Heart left ventricle (tissue), 16 donors: ENCODE measurements around the gene FOXRED2. TPM values are rescaled to one million over a fixed set of nuclear protein-coding genes. Genes with fewer than 3 reads are reported as not detected.
A peak's percentile ranks its signal among the peaks of the same experiment; 100 is the strongest.
"Not testable (repeated sequence)": the region's sequence is repeated elsewhere in the genome, so short reads cannot be mapped to it uniquely, and the experiment has no call there.

ENCODE experiments used
- ATAC-seq, 4 donors: fragments of 200-7000 bp; cut with Tn5 transposase; one replicate each; pipeline ENCODE4 v1.9.1; 2020 to 2022; ENCODE audit warnings: moderate library complexity in 4 of 4, mild to moderate bottlenecking in 3 of 4, moderate number of reproducible peaks in 1 of 4
- DNase-seq, 5 donors: peaks; one replicate each; pipeline ENCODE4 v3.0.0-alpha.2; 2020
- H3K27ac ChIP-seq, 12 donors: fragments of 200-600 bp; sonication (generic) in 4 of 12; one replicate each; pipeline versions ENCODE4 v1.5.0 to v1.8.0; 2016 to 2022; ENCODE audit warnings: mild to moderate bottlenecking in 2 of 12
- H3K27me3 ChIP-seq, 9 donors: fragments of 200-600 bp; sonication (generic) in 2 of 9; one replicate each; pipeline versions ENCODE4 v1.5.1 to v1.8.0; 2016 to 2022; ENCODE audit warnings: mild to moderate bottlenecking in 3 of 9
- H3K36me3 ChIP-seq, 9 donors: fragments of 200-600 bp; sonication (generic) in 2 of 9; one replicate each; pipeline versions ENCODE4 v1.5.0 to v1.8.0; 2018 to 2022; ENCODE audit warnings: mild to moderate bottlenecking in 2 of 9
- H3K4me1 ChIP-seq, 12 donors: fragments of 200-600 bp; sonication (generic) in 4 of 12; one replicate each; pipeline versions ENCODE4 v1.5.0 to v1.8.0; 2016 to 2022; ENCODE audit warnings: mild to moderate bottlenecking in 3 of 12
- H3K4me3 ChIP-seq, 12 donors: fragments of 200-600 bp; sonication (generic) in 4 of 12; one replicate each; pipeline versions ENCODE4 v1.5.0 to v1.8.0; 2017 to 2022; ENCODE audit warnings: mild to moderate bottlenecking in 9 of 12, moderate library complexity in 4 of 12
- H3K9me3 ChIP-seq, 12 donors: fragments of 200-600 bp; sonication (generic) in 4 of 12; one replicate each; pipeline versions ENCODE4 v1.5.0 to v1.8.0; 2016 to 2022; ENCODE audit warnings: mild to moderate bottlenecking in 1 of 12
- CTCF ChIP-seq, 12 donors: fragments of 200-600 bp; sonication (generic) in 4 of 12; IDR thresholded peaks; one replicate each; pipeline versions ENCODE4 v1.5.0 to v1.8.0; 2018 to 2022; ENCODE audit warnings: antibody characterized with exemption in 12 of 12, mild to moderate bottlenecking in 5 of 12
- POLR2A ChIP-seq, 2 donors: fragments of 450-650 bp; IDR thresholded peaks; one replicate each; pipeline ENCODE4 v1.6.1; 2017; ENCODE audit warnings: antibody characterized with exemption in 2 of 2, mild to moderate bottlenecking in 2 of 2, moderate library complexity in 2 of 2
- WGBS, 4 donors: extraction: QIAGEN DNeasy Blood & Tissue Kit in 2 of 4; methylation state at CpG; one replicate each; pipeline versions ENCODE4 v1.1.5 to v1.1.7; 2013 to 2018; 5-methylcytosine and 5-hydroxymethylcytosine counted together
- intact Hi-C, 10 donors: fragments of 100-400 bp; cut with DNase I; formaldehyde crosslinking; loops; one replicate each; pipeline versions ENCODE4 v1.11.1 to v1.14.2; 2022
- polyA plus RNA-seq, 2 donors: library from polyadenylated mRNA; stranded (reverse); fragments of 200-250 nt; gene quantifications; one replicate each; pipeline ENCODE4 v1.2.3, GENCODE V29; 2013
- total RNA-seq, 9 donors: library from RNA; depleted of rRNA in 2 of 9; stranded (reverse); fragments of >200 nt in 2 of 9; fragmentation: NEBNext Ultra II Directional in 3 of 9; extraction: Animal tissue kit (Norgen Biotek cat#: 25700) in 3 of 9; gene quantifications; one replicate each; pipeline versions ENCODE4 v1.1.0 to v1.2.4, GENCODE V29; 2016 to 2023
- donor health status: ischemic (EF 13 %, LVEDD 7.1; RV severe dilation, severe dysfunction).
- donor health status: healthy with polysubstance abuse.
- donor health status: DM: no; HTN: yes; CAD: no.
- donor health status: DM: no; HTN: no; CAD: no.
- donor health status: ischemic (EF 25% LVEDD 6.9; RV normal size, moderate dysfunction).
- donor health status: ischemic (EF 25% LVEDD 5.7; RV mildly dilated, moderate dysfunction).
- donor health status: healthy.
- donor health status: DM: yes; HTN: yes; CAD: no.
- donor health status: ischemic (EF 35%, LVEDD 5.7; RV mildly dilated, moderate dysfunction).
- donor health status: nonischemic (EF 11% LVEDD 7.7; RV severe dilation, severe dysfunction).
- donor health status: DM: yes; HTN: yes; CAD: no.
- donor health status: PGD.
- donor health status: ischemic (EF 29% LVEDD 5.4; RV normal size, mild dysfunction).
- donor health status: nonischemic (EF 23%, LVEDD 6.1; RV moderate dilation, normal function).

FOXRED2 gene
- total and polyA plus RNA-seq, 11 donors, result 3.5 to 12.1 (median 6.9) TPM

- Histone ChIP-seq H3K27me3 (peaks cover 0 to 13% (median 3%) of the 10 kb centered on the region in 9 donors), H3K4me1 (peaks cover 0 to 6% (median 0%) of the 10 kb centered on the region in 12 donors), H3K4me3 (no peak overlapping the region), H3K9me3 (no peaks in the 10 kb centered on the region), H3K36me3 (no peaks in the 10 kb centered on the region), H3K27ac (no peak overlapping the region)
- DNase-seq, result peak in 1 of 5 donors; percentile 9
- intact Hi-C loops, result loop anchor here in 6 of 10 donors (5.0 to 10.0 kb wide), 4 partner anchors 224 to 434 kb away; partner anchors contain the start of gene IFT27 (in 2 of the 6)
- 70 to 76% (median 73%) methylated on average over 12 of the region's 12 CpGs for WGBS, 4 donors
- no peak for TF ChIP-seq CTCF (IDR thresholded peaks at IDR 0.05)
- no peak for TF ChIP-seq POLR2A (IDR thresholded peaks at IDR 0.05)
- ATAC-seq, result no peak
These were observed 34.2 kb upstream of the FOXRED2 start for GRCh38 chr22:36540867-36541642.

- Histone ChIP-seq H3K4me3 (no peak overlapping the region), H3K9me3 (peaks cover 0 to 9% (median 0%) of the 10 kb centered on the region in 12 donors), H3K27ac (no peak overlapping the region), H3K4me1 (peaks cover 0 to 6% (median 0%) of the 10 kb centered on the region in 12 donors), H3K27me3 (peaks cover 0 to 13% (median 0%) of the 10 kb centered on the region in 9 donors), H3K36me3 (no peaks in the 10 kb centered on the region)
- WGBS, 4 donors, result 34 to 42% (median 40%) methylated on average over 7 of the region's 7 CpGs
- DNase-seq, result no peak
- intact Hi-C loops, result no loop called here
- TF ChIP-seq POLR2A (IDR thresholded peaks at IDR 0.05) (no peak), CTCF (IDR thresholded peaks at IDR 0.05) (no peak)
- ATAC-seq, result no peak
These were observed 31.7 kb upstream of the FOXRED2 start for GRCh38 chr22:36538529-36538928.

GRCh38 chr22:36536717-36537116, 29.9 kb upstream of the FOXRED2 start:
- peak in 1 of 4 donors; percentile 13 for ATAC-seq
- peaks cover 0 to 13% (median 0%) of the 10 kb centered on the region in 9 donors for H3K27me3 ChIP-seq
- no peak overlapping the region for H3K27ac ChIP-seq
- H3K9me3 ChIP-seq, result peaks cover 0 to 9% (median 0%) of the 10 kb centered on the region in 12 donors
- H3K36me3 ChIP-seq, result no peaks in the 10 kb centered on the region
- H3K4me1 ChIP-seq, result no peaks in the 10 kb centered on the region
- no peak for DNase-seq
- 40 to 65% (median 53%) methylated on average over 2 to 7 of the region's 7 CpGs for WGBS, 4 donors
- TF ChIP-seq POLR2A (IDR thresholded peaks at IDR 0.05), result no peak
- no peak for TF ChIP-seq CTCF (IDR thresholded peaks at IDR 0.05)
- no peak overlapping the region for H3K4me3 ChIP-seq
- intact Hi-C loops, result no loop called here

GRCh38 chr22:36533320-36533719, 26.5 kb upstream of the FOXRED2 start:
- DNase-seq, result not testable (repeated sequence)
- intact Hi-C loops, result loop anchor here in 1 of 10 donors (5.0 kb wide), 1 partner anchor 244 kb away; the partner anchor contains the start of gene IFT27
- WGBS, 4 donors, result 69 to 88% (median 81%) methylated on average over 4 of the region's 4 CpGs

More at GRCh38 chr22:36533320-36533719, 26.5 kb upstream of the FOXRED2 start:
- not testable (repeated sequence) for H3K4me3 ChIP-seq, H3K4me1 ChIP-seq, H3K27ac ChIP-seq, ATAC-seq, H3K27me3 ChIP-seq, H3K36me3 ChIP-seq, H3K9me3 ChIP-seq
